ENCODE results near the gene RHPN2. TPM values are rescaled to one million over a fixed set of nuclear protein-coding genes. Genes with fewer than 3 reads are reported as not detected.

The RHPN2 gene
- total and polyA plus RNA-seq, 2 of the 13 experiments (the other 11 are each of a cell fraction or from before 2014, with no cell fraction given): 20.3 to 48.0 TPM

DNA sequence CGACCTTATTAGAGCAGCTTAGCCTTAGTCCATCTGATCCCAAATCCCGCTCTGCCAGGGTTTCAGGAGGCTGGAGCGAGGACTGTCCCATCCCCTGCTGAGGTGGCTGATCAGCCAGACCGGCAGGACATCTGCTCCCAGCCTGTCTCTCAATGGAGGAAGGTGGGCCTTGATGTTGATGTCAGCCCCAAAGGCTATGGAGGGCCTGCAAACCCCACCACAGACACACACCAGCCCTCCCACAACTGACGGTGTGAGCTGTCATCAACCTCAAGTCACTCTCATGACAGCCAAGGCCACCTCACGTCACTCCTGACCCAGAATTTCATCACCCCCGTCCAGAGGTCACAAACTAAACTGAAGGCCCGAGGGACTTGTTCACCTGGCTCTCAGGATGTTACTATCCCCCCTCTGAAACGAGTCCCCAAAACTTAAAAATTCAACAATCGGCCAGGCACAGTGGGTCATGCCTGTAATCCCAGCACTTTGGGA is 25.5 kb downstream of the RHPN2 start (continued):
- TF ChIP-seq ZIK1 (CRISPR knock-in tag; IDR thresholded peaks at IDR 0.05; ENCODE audit: borderline replicate concordance, low read depth): no peak
- no peak for TF ChIP-seq ZNF616 (CRISPR knock-in tag; IDR thresholded peaks at IDR 0.05; ENCODE audit: low read depth)
- no peak for TF ChIP-seq ZNF160 (CRISPR knock-in tag; IDR thresholded peaks at IDR 0.05)
- TF ChIP-seq ZNF816 (CRISPR knock-in tag; IDR thresholded peaks at IDR 0.05; ENCODE audit: borderline replicate concordance): 0 out of 2 replicates have a peak, but pooled peaks have one; percentile 39
- TF ChIP-seq, protein P1, sequence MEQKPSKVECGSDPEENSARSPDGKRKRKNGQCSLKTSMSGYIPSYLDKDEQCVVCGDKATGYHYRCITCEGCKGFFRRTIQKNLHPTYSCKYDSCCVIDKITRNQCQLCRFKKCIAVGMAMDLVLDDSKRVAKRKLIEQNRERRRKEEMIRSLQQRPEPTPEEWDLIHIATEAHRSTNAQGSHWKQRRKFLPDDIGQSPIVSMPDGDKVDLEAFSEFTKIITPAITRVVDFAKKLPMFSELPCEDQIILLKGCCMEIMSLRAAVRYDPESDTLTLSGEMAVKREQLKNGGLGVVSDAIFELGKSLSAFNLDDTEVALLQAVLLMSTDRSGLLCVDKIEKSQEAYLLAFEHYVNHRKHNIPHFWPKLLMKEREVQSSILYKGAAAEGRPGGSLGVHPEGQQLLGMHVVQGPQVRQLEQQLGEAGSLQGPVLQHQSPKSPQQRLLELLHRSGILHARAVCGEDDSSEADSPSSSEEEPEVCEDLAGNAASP (CRISPR knock-in tag; IDR thresholded peaks at IDR 0.05; ENCODE audit: borderline replicate concordance): peak; percentile 78; the same call in 1 of the 2 replicates
- TF ChIP-seq, protein P2, sequence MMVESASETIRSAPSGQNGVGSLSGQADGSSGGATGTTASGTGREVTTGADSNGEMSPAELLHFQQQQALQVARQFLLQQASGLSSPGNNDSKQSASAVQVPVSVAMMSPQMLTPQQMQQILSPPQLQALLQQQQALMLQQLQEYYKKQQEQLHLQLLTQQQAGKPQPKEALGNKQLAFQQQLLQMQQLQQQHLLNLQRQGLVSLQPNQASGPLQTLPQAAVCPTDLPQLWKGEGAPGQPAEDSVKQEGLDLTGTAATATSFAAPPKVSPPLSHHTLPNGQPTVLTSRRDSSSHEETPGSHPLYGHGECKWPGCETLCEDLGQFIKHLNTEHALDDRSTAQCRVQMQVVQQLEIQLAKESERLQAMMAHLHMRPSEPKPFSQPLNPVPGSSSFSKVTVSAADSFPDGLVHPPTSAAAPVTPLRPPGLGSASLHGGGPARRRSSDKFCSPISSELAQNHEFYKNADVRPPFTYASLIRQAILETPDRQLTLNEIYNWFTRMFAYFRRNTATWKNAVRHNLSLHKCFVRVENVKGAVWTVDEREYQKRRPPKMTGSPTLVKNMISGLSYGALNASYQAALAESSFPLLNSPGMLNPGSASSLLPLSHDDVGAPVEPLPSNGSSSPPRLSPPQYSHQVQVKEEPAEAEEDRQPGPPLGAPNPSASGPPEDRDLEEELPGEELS (CRISPR knock-in tag; IDR thresholded peaks at IDR 0.05): peak; percentile 48; the same call in 1 of the 2 replicates
- TF ChIP-seq, protein P3, sequence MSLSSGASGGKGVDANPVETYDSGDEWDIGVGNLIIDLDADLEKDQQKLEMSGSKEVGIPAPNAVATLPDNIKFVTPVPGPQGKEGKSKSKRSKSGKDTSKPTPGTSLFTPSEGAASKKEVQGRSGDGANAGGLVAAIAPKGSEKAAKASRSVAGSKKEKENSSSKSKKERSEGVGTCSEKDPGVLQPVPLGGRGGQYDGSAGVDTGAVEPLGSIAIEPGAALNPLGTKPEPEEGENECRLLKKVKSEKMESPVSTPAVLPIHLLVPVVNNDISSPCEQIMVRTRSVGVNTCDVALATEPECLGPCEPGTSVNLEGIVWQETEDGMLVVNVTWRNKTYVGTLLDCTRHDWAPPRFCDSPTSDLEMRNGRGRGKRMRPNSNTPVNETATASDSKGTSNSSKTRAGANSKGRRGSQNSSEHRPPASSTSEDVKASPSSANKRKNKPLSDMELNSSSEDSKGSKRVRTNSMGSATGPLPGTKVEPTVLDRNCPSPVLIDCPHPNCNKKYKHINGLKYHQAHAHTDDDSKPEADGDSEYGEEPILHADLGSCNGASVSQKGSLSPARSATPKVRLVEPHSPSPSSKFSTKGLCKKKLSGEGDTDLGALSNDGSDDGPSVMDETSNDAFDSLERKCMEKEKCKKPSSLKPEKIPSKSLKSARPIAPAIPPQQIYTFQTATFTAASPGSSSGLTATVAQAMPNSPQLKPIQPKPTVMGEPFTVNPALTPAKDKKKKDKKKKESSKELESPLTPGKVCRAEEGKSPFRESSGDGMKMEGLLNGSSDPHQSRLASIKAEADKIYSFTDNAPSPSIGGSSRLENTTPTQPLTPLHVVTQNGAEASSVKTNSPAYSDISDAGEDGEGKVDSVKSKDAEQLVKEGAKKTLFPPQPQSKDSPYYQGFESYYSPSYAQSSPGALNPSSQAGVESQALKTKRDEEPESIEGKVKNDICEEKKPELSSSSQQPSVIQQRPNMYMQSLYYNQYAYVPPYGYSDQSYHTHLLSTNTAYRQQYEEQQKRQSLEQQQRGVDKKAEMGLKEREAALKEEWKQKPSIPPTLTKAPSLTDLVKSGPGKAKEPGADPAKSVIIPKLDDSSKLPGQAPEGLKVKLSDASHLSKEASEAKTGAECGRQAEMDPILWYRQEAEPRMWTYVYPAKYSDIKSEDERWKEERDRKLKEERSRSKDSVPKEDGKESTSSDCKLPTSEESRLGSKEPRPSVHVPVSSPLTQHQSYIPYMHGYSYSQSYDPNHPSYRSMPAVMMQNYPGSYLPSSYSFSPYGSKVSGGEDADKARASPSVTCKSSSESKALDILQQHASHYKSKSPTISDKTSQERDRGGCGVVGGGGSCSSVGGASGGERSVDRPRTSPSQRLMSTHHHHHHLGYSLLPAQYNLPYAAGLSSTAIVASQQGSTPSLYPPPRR (CRISPR knock-in tag; IDR thresholded peaks at IDR 0.05; ENCODE audit: borderline replicate concordance): peak; percentile 58; the same call in 1 of the 2 replicates
- no peak for TF ChIP-seq ZFP90 (CRISPR knock-in tag; IDR thresholded peaks at IDR 0.05; ENCODE audit: borderline replicate concordance)
- peak; percentile 30; the same call in 1 of the 2 replicates for TF ChIP-seq GABPB1 (CRISPR knock-in tag; IDR thresholded peaks at IDR 0.05)
- TF ChIP-seq SALL1 (CRISPR knock-in tag; IDR thresholded peaks at IDR 0.05): peak; percentile 73
- TF ChIP-seq ZNF841 (CRISPR knock-in tag; IDR thresholded peaks at IDR 0.05; ENCODE audit: borderline replicate concordance): no peak
- TF ChIP-seq, protein P4, sequence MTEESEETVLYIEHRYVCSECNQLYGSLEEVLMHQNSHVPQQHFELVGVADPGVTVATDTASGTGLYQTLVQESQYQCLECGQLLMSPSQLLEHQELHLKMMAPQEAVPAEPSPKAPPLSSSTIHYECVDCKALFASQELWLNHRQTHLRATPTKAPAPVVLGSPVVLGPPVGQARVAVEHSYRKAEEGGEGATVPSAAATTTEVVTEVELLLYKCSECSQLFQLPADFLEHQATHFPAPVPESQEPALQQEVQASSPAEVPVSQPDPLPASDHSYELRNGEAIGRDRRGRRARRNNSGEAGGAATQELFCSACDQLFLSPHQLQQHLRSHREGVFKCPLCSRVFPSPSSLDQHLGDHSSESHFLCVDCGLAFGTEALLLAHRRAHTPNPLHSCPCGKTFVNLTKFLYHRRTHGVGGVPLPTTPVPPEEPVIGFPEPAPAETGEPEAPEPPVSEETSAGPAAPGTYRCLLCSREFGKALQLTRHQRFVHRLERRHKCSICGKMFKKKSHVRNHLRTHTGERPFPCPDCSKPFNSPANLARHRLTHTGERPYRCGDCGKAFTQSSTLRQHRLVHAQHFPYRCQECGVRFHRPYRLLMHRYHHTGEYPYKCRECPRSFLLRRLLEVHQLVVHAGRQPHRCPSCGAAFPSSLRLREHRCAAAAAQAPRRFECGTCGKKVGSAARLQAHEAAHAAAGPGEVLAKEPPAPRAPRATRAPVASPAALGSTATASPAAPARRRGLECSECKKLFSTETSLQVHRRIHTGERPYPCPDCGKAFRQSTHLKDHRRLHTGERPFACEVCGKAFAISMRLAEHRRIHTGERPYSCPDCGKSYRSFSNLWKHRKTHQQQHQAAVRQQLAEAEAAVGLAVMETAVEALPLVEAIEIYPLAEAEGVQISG (CRISPR knock-in tag; IDR thresholded peaks at IDR 0.05): no peak
- TF ChIP-seq, protein P5, sequence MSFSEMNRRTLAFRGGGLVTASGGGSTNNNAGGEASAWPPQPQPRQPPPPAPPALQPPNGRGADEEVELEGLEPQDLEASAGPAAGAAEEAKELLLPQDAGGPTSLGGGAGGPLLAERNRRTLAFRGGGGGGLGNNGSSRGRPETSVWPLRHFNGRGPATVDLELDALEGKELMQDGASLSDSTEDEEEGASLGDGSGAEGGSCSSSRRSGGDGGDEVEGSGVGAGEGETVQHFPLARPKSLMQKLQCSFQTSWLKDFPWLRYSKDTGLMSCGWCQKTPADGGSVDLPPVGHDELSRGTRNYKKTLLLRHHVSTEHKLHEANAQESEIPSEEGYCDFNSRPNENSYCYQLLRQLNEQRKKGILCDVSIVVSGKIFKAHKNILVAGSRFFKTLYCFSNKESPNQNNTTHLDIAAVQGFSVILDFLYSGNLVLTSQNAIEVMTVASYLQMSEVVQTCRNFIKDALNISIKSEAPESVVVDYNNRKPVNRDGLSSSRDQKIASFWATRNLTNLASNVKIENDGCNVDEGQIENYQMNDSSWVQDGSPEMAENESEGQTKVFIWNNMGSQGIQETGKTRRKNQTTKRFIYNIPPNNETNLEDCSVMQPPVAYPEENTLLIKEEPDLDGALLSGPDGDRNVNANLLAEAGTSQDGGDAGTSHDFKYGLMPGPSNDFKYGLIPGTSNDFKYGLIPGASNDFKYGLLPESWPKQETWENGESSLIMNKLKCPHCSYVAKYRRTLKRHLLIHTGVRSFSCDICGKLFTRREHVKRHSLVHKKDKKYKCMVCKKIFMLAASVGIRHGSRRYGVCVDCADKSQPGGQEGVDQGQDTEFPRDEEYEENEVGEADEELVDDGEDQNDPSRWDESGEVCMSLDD (CRISPR knock-in tag; IDR thresholded peaks at IDR 0.05; ENCODE audit: borderline replicate concordance): no peak
- TF ChIP-seq ZFP1 (CRISPR knock-in tag; IDR thresholded peaks at IDR 0.05): 0 out of 2 replicates have a peak, but pooled peaks have one; percentile 25
- TF ChIP-seq MED1 (CRISPR knock-in tag; IDR thresholded peaks at IDR 0.05): peak; percentile 90

Data from HepG2 (cell line).